HG02642 (cell line): ENCODE measurements around the gene ANK3.
"Not testable (repeated sequence)": the region's sequence is repeated elsewhere in the genome, so short reads cannot be mapped to it uniquely, and the experiment has no call there.

Experiments used
- ATAC-seq: cut with Tn5 transposase; IDR thresholded peaks from one replicate; pipeline ENCODE4 v1.9.1; 2021; ENCODE audit warnings: mild to moderate bottlenecking; ENCODE audit not compliant: unreplicated experiment, poor library complexity

ANK3 gene

GRCh38 chr10:60314069-60314940, 75.4 kb downstream of the ANK3 start:
- no peak for ATAC-seq

- no peak for ATAC-seq
Measured at GRCh38 chr10:60313589-60313952, 76.1 kb downstream of the ANK3 start.

DNA sequence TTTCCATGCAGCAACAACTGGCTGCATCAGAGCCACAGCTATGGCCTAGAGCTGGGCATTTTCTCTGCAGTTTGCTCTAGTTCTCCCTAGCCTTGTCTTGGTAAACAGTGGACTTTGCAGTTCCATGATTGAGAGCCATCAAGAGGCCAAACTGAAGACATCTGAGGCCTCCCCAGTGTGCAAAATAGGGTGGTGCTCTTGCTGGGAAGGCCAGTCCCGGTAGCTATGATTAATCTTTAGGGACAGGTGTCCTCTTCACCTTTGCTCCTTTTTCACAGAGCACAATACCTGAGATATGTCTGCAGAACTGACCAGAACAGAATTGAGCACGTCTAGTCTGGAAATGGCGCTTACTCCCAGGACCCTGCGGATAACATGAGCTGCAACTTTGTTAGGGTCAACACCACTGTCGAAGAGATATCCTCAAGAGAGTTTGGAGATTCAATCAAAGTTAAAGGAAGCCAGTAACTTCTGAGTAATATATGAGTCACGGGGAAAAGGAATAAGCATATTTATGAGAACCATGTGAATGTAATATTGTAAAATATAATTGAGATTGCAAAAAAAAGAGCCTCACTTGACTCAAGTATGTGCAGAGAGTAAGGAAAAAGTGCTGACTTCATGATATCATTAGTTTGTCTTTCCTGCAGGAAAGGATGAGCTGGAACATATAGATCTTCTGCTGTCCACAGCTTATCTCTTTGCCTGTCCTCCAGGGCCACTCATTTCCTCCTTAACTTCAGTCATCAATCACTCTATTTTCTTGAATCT, 76.7 kb downstream of the ANK3 start:
- ATAC-seq = no peak

DNA sequence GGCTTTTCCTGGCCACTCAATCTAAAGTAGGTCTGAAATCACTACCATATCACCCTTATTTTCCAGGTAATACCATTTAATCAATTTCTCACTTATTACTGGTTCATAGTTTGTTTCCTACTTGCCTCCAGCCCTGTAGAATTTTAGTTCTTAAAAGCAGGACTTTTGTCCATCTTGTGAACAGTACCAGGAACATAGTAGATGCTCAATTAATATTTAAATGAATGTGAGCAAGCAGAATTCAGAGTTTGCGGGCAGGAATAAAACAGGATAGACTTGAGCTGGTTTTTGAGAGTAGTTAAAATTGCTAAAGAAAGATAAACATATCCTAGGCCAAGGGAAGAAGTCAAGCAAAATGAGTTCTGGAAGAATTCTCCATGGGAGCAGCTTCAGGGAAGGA, 77.9 kb downstream of the ANK3 start:
- no peak for ATAC-seq

- ATAC-seq = no peak
Measured at GRCh38 chr10:60310740-60311139, 78.9 kb downstream of the ANK3 start.

DNA sequence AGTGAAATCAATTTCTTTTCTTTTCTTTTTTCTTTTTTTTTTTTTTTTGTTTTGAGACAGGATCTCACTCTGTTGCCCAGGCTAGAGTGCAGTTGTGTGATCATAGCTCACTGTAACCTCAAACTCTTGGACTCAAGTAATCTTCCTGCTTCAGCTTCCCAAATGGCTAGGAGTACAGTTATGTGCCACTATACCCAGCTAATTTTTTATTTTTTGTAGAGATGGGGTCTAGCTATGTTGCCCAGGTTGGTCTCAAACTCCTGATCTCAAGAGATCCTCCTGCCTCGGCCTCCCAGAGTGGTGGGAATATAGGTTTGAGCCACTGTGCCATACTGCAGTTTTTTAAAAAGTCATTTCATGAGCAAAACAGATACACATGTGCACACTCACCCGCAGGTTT, 79.8 kb downstream of the ANK3 start:
- ATAC-seq = no peak

DNA sequence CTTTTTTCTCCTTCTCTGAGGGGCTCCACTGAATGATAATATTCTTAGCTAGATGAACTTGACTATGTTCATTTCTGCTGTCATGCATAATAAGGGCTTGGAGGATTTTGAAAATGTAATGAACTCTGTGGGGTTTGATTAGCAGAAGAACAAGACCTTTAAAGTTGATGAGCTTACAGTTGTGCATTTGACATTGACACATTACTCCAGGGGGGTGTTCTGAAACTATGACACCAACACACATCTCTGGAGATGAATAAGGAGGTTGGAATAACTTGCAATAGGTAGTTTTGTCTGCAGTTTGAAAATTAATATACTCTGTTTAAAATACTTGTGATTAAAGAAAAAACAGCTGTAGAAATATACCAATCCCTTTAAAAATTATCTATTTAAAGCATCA, 80.3 kb downstream of the ANK3 start:
- ATAC-seq = no peak

GRCh38 chr10:60305380-60305892, 84.2 kb downstream of the ANK3 start:
- ATAC-seq = no peak

DNA sequence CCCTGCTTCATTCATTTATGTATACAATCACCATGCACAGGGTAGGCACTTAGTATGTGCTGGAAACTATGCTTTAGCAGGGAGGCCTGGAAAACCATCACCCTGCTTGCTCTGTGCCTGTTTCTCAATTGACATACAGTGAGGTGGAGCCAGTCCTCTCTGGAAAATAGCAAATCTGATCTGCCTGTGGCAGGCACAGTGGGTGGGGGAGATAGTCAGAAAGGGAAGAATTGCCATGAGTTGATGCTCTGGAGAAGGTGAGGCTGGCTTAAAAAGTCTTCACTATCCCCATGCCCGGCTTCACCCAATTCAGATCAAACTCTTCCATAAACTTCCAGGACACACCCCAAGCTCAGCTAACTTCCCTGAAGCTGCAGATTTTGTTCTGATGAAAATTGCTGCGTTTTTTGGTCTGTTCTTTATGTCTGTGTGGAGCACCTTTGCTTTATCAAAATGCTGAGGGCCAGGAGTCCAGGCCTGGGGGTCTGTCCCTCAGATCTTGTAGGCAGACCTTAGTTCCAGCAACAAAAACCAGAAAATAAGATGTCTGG, 84.8 kb downstream of the ANK3 start:
- no peak for ATAC-seq

- ATAC-seq = no peak
Measured at GRCh38 chr10:60303778-60304177, 85.9 kb downstream of the ANK3 start.

GRCh38 chr10:60299961-60300883, 89.5 kb downstream of the ANK3 start:
- no peak for ATAC-seq

GRCh38 chr10:60299390-60299778, 90.3 kb downstream of the ANK3 start:
- no peak for ATAC-seq

DNA sequence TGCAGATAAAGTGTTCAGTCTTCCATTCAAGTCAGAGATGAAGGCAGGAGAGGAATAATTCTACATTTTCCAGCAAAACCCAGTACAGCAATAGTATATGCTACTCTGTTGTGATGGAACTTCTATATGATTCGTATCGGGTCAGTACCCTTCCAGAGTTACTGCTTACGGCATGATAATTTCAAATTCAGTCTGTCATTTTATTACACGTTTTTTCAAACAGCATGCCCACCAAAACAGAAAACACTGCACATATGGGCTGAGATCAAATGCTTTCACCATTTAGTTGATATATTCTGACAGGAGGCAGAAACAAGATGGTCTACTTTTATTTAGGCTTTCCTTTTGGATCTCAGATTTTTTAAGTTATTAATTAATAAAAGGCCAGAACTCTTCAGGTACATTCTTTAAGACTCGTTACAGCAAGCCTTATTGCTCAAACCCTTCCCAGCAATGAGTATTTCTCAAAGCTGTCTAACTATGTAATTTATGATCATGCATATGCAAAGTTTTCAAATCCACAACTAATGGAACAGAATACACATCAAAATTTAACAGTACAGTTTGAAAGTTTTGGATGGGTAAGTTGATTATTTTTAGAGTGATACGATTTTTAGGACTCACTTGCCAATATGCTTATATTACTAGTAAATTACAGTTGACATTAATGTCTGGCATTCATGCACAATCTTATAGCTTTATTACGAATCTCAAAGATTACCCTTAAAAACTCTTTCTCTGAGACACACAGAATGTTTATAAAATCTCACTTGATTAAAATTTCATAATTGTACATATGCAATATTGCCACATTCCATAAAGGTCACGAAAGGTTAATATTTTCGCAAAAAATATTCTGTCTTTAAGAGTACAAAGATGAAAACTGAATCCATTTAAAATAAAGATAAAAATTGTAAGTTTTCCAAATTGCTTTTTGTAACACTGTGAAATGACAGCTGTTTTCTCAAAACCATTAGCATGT, 91.0 kb downstream of the ANK3 start:
- ATAC-seq = no peak

GRCh38 chr10:60296073-60296472, 93.6 kb downstream of the ANK3 start:
- ATAC-seq = no peak

DNA sequence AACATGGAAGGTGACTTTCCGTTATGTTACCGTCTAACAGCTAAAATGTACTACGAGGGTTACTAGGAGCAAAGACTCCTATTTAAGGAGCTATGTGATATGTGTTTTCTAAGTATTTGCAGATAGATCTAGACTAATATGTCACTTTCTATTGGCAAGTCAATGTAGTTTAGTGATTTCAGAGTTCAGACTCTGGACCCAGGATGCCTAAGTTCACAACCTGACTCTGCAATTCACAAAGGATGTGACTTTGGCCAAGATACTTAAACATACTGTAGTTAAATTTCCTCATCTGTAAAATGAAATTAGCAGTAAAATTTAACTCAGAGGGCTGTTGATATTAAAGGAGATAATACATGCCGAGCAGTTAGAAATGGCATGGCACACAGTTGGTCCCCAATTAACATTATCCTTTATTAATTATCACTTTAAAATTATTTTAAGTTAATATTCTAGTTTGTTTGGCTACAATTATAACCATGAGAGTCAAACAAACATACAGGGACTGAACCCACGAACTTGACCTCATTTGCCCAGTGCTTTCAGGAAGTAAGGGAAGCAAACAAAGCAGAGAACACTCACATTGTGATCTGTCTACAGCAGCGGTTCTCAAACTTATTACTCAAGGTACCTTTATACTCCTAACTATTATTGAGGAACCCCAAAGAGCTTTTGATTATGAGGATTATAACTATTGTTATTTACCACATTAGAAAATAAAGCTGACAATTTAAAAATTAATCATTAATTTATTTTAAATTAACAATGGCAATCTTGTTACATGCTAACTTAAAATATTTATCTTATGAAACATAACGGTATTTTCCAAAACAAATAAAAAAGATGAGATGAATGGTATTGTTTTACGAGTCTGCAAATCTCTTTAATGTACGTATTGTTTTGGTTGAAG, 94.4 kb downstream of the ANK3 start:
- ATAC-seq = no peak

- no peak for ATAC-seq
Measured at GRCh38 chr10:60293581-60294175, 96.0 kb downstream of the ANK3 start.

DNA sequence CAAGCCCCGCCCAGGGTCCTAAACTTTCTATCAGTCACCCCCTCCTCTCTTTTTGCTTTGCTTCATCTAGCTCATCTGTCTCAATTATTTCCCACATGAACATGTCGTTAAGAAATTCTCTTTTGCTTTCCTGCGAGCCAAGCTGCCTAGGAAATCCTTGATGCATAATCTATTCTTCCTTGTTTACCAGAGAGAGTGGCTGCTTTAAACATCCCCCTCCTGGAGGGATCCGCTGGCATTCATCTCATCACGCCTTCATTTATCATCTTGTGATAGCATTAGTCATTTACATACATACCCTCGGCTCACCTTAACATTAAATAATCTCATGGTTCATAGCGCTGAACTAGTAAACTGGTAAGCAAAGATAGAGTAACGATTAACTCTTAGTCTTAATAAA, 96.7 kb downstream of the ANK3 start:
- ATAC-seq = no peak

GRCh38 chr10:60292536-60292935, 97.1 kb downstream of the ANK3 start:
- not testable (repeated sequence) for ATAC-seq
